ENCODE results near the gene RABGAP1L.
"Not testable (repeated sequence)": the region's sequence is repeated elsewhere in the genome, so short reads cannot be mapped to it uniquely, and the experiment has no call there.

The RABGAP1L gene

GRCh38 chr1:174204697-174205308 lies 45.5 kb downstream of the RABGAP1L start:
- no peak for DNase-seq

GRCh38 chr1:174206148-174206836 lies 47.0 kb downstream of the RABGAP1L start:
- no peak for DNase-seq

GRCh38 chr1:174209347-174210187 lies 50.2 kb downstream of the RABGAP1L start:
- no peak for DNase-seq

- DNase-seq: no peak
Observed at GRCh38 chr1:174211486-174211885, 52.2 kb downstream of the RABGAP1L start.

GRCh38 chr1:174215766-174216165 lies 56.4 kb downstream of the RABGAP1L start:
- no peak for DNase-seq

GRCh38 chr1:174217248-174217647 lies 57.9 kb downstream of the RABGAP1L start:
- no peak for DNase-seq

GRCh38 chr1:174217787-174218574 lies 58.7 kb downstream of the RABGAP1L start:
- DNase-seq: peak; percentile 8

- DNase-seq: no peak
Observed at GRCh38 chr1:174218983-174219382, 59.7 kb downstream of the RABGAP1L start.

- no peak for DNase-seq
Observed at GRCh38 chr1:174219606-174220370, 60.5 kb downstream of the RABGAP1L start.

- no peak for DNase-seq
Observed at GRCh38 chr1:174221681-174222080, 62.4 kb downstream of the RABGAP1L start.

GRCh38 chr1:174222166-174222949 lies 63.0 kb downstream of the RABGAP1L start:
- DNase-seq: no peak

- no peak for DNase-seq
Observed at GRCh38 chr1:174224641-174225040, 65.3 kb downstream of the RABGAP1L start.

GRCh38 chr1:174225499-174226204 lies 66.3 kb downstream of the RABGAP1L start:
- no peak for DNase-seq

GRCh38 chr1:174230399-174230798 lies 71.1 kb downstream of the RABGAP1L start:
- no peak for DNase-seq

GRCh38 chr1:174232761-174233160 lies 73.4 kb downstream of the RABGAP1L start:
- DNase-seq: no peak

- not testable (repeated sequence) for DNase-seq
Observed at GRCh38 chr1:174238845-174239501, 79.7 kb downstream of the RABGAP1L start.

GRCh38 chr1:174239541-174239940 lies 80.2 kb downstream of the RABGAP1L start:
- DNase-seq: no peak

- DNase-seq: no peak
Observed at GRCh38 chr1:174242856-174243255, 83.5 kb downstream of the RABGAP1L start.

GRCh38 chr1:174243451-174244000 lies 84.2 kb downstream of the RABGAP1L start:
- no peak for DNase-seq

- no peak for DNase-seq
Observed at GRCh38 chr1:174244017-174244416, 84.7 kb downstream of the RABGAP1L start.
